ENCODE measurements around the gene SOSTDC1.

DNA sequence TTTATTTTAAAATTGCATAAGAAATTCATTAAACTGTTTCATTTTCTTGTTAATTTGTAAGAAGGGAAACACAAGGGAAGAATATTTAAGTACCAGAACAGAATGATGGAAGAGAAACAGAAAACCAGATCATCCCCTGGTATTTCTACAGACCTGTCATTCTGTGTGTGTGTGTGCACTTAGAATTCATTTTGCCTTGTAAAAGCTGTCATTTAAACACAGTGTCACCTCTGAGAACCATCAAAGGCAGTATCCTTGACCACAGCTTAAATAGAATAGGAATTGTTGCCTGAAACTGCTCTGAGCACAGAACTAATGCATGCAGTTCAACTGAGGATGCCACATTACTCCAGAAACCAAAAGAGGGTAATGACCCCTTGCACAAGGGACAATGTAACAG, 37.4 kb downstream of the SOSTDC1 start:
- TF ChIP-seq POLR2AphosphoS5 (IDR thresholded peaks at IDR 0.05), result peak; percentile 75
- TF ChIP-seq, protein P1, sequence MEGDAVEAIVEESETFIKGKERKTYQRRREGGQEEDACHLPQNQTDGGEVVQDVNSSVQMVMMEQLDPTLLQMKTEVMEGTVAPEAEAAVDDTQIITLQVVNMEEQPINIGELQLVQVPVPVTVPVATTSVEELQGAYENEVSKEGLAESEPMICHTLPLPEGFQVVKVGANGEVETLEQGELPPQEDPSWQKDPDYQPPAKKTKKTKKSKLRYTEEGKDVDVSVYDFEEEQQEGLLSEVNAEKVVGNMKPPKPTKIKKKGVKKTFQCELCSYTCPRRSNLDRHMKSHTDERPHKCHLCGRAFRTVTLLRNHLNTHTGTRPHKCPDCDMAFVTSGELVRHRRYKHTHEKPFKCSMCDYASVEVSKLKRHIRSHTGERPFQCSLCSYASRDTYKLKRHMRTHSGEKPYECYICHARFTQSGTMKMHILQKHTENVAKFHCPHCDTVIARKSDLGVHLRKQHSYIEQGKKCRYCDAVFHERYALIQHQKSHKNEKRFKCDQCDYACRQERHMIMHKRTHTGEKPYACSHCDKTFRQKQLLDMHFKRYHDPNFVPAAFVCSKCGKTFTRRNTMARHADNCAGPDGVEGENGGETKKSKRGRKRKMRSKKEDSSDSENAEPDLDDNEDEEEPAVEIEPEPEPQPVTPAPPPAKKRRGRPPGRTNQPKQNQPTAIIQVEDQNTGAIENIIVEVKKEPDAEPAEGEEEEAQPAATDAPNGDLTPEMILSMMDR (IDR thresholded peaks at IDR 0.05; ENCODE audit: poor library complexity, severe bottlenecking), result no peak
- peak; percentile 53 for TF ChIP-seq EP300 (conservative IDR thresholded peaks at IDR 0.05; ENCODE audit: poor library complexity, severe bottlenecking)
- TF ChIP-seq EZH2 (IDR thresholded peaks at IDR 0.05; ENCODE audit: borderline replicate concordance, insufficient read depth, low read length, poor library complexity, severe bottlenecking), result no peak
- no peak for TF ChIP-seq TAF1 (IDR thresholded peaks at IDR 0.05; ENCODE audit: low read depth)
